NCI-H748 treated with DMSO at 0.1 percent for 48 hours (cell line): ENCODE results near the gene HTR2A.

Experiments
- DNase-seq: peaks from one replicate; lab custom pipeline; 2025; lab: John Stamatoyannopoulos, UW

The HTR2A gene

GRCh38 chr13:46896341-46897137 is at the start of gene HTR2A:
TSS of gene HTR2A (minus strand) at chr13:46897053. CDS start at chr13:46895906, 1,147 bp downstream.
- no peak for DNase-seq

GRCh38 chr13:46936525-46936924 is 39.7 kb upstream of the HTR2A start:
- DNase-seq: no peak

GRCh38 chr13:46934749-46935148 is 37.9 kb upstream of the HTR2A start:
- no peak for DNase-seq

- DNase-seq: no peak
Observed at GRCh38 chr13:46926916-46927590, 30.2 kb upstream of the HTR2A start.

GRCh38 chr13:46925486-46925885 is 28.6 kb upstream of the HTR2A start:
- no peak for DNase-seq

- no peak for DNase-seq
Observed at GRCh38 chr13:46914341-46914740, 17.5 kb upstream of the HTR2A start.

- DNase-seq: no peak
Observed at GRCh38 chr13:46913757-46914156, 16.9 kb upstream of the HTR2A start.

GRCh38 chr13:46909042-46909441 is 12.2 kb upstream of the HTR2A start:
- DNase-seq: no peak

- no peak for DNase-seq
Observed at GRCh38 chr13:46908501-46908900, 11.6 kb upstream of the HTR2A start.

- DNase-seq: no peak
Observed at GRCh38 chr13:46906405-46906804, 9.6 kb upstream of the HTR2A start.

GRCh38 chr13:46905249-46905648 is 8.4 kb upstream of the HTR2A start:
- DNase-seq: no peak

GRCh38 chr13:46903748-46904147 is 6.9 kb upstream of the HTR2A start:
- no peak for DNase-seq

GRCh38 chr13:46901721-46902120 is 4.9 kb upstream of the HTR2A start:
- no peak for DNase-seq

GRCh38 chr13:46899801-46900200 is 2.9 kb upstream of the HTR2A start:
- DNase-seq: no peak

GRCh38 chr13:46895381-46895780 is 1.5 kb downstream of the HTR2A start:
- DNase-seq: no peak

GRCh38 chr13:46894568-46894967 is 2.3 kb downstream of the HTR2A start:
- DNase-seq: no peak

- peak; percentile 24 for DNase-seq
Observed at GRCh38 chr13:46893798-46894560, 2.9 kb downstream of the HTR2A start.

GRCh38 chr13:46893221-46893740 is 3.6 kb downstream of the HTR2A start:
- no peak for DNase-seq

GRCh38 chr13:46885018-46885417 is 11.8 kb downstream of the HTR2A start:
- no peak for DNase-seq

- DNase-seq: no peak
Observed at GRCh38 chr13:46884531-46884930, 12.3 kb downstream of the HTR2A start.

- no peak for DNase-seq
Observed at GRCh38 chr13:46881621-46882020, 15.2 kb downstream of the HTR2A start.

- no peak for DNase-seq
Observed at GRCh38 chr13:46874006-46874405, 22.8 kb downstream of the HTR2A start.

- DNase-seq: no peak
Observed at GRCh38 chr13:46871557-46871956, 25.3 kb downstream of the HTR2A start.
